GM12873 (cell line): Measurements from ENCODE around the gene ANKRD44.

Source experiments
- CTCF ChIP-seq: IDR thresholded peaks from 2 replicates; pipeline ENCODE4 v1.5.1; 2012; ENCODE audit warnings: low read depth, mild to moderate bottlenecking, moderate library complexity, low read length, control low read depth; ENCODE audit not compliant: insufficient read depth; ENCODE audit errors: missing control alignments

Gene ANKRD44

DNA sequence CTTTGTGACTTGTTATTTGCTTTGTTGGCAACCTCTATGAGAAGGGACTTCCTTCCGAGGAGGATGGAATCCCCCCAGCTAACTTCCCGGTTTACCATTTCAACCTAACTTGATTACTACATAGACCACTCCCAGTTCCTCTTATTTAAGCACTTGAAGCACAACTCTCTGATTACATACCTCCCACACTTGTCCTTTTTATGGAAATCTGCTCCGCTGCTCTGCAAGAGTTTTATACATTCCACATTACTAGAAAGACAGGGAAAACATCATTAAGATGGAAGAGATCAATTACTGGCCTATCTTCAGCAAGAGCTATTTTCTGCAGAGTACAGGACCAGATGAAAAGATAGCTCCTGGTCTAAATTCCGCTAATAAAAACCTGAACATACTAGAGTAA lies 224.1 kb downstream of the ANKRD44 start:
- no peak for TF ChIP-seq CTCF

DNA sequence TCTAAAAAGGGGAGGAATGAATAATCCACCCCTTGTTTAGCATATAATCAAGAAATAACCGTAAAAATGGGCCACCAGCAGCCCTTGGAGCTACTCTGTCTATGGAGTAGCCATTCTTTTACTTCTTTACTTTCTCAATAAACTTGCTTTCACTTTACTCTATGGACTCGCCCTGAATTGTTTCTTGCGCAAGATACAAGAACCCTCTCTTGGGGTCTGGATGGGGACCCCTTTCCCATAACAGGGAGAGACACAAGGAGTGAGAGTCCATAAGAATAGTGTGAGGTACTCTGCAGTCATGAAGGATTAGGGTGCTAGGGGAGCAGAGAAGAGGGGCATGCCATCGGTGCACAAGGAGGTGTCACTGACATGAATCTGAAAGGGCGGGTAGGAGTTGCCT lies 224.9 kb downstream of the ANKRD44 start:
- TF ChIP-seq CTCF = no peak

DNA sequence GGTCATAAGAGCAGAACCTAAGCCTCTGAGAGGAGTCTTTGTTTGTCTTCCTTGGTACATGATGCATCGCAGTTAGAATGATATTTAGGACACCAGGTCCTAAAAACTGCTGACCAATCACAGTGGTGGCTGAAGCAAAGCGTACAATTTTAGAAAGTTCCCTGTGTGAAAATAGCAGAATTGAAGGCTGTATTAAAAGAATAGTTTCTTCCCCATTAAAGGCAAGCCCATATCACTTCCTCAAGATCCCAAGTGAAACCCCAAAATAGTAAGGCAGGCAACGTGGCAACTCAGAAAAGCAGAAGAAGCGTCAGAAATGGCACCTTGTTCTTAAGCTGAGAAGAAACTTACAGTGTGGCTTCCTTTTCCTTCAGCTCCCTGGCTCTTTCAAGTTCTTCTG lies 229.3 kb downstream of the ANKRD44 start:
- no peak for TF ChIP-seq CTCF

DNA sequence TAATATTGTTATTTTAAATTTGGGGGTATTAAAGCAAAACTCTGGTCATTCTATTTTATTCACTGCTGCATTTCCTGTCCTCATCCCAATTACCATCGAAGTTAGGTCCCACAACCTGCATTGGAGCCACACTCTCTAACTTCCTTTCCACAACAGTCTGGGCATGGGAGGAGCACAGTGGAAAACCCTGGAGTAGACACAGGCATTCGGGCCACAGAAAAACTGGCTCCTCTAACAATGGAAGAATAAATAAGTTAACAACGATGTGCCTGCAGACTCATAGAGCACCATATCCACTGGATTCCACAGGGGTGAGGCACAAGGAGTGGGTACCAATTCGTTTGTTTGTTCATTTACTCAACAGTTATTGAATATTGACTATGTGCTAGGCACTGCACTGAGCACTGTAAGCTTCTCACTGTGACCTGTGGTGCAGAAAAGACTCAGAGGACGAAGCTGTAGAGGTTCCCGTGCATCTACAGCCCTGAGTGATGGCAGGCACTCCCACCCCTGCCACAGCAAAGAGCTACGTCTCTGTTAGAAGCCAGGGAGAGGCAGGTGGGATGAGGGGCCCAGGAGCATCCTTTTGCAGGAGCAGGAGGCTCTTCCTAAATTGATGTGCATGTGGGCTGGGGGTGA lies 229.9 kb downstream of the ANKRD44 start:
- no peak for TF ChIP-seq CTCF

DNA sequence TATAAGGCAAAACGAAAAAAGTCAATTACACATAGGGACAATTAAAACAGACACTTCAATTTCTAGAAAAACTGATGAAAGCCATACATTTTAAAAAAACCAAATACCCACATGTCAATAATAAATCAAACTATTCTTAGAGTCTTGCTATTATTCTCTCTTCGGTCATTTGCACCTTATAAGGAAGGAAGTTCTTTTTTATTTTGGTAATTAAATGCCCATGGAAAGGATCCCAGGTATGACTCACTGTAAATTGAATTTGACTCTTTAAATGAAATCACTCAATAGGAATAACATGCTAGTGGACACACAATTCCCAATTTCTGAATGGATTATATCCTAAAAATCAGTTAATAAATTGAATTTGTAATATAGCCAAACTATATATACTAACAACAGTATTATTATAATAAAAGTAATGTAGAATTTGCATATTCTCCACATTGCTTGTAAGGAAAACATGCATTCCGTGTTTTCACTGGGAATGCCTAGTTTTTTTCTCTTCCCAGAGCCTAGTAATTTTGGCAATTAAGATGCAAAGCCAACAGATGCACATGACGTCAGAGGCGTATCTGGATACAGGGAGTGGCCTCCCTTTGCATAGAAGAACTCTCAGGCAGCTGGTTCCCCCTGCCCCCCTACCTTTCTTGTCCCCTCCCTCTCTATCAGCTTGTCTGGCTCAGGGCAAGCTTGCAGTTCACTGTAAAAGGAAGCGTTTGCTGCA lies 230.6 kb downstream of the ANKRD44 start:
- TF ChIP-seq CTCF = no peak

GRCh38 chr2:197079414-197079813 lies 231.2 kb downstream of the ANKRD44 start:
- TF ChIP-seq CTCF = no peak

- TF ChIP-seq CTCF = no peak
Observed at GRCh38 chr2:197078535-197078934, 232.0 kb downstream of the ANKRD44 start.
